ENCODE data around the gene SEMG1. TPM values are rescaled to one million over a fixed set of nuclear protein-coding genes. Genes with fewer than 3 reads are reported as not detected.

SEMG1 gene
- total RNA-seq, 1 donor from 2014 or later: not detected

DNA sequence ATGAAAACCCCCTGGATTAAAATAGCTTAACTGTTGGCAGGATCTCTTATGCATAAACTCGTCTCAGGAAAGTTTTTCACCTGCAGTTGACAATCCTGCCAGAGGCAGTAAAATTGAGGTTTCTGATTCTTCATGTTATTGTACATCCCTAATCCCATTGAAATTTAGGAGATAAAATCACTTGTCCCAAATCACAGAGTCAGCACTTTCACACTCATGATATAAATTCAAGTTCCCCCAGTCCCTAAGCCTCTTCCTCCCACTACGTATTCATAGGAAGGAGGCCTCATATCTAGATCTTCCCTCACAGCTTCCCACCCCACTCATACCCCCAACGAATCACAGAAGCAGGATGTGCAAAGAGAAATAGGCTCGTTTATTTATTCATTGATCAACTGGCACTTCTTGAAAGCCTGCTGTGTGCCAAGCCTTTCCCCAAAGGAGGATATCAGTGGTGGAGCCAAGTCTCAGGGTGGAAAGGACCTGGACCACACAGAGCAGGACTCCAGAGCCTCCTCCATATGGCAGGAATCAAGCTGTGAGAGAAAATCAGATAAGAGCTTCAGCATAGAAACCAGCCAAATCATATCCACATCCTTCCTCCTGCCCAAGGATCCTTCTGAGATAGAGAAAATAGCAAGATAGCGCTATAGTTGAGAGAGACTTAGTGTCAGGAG is 45.2 kb downstream of the SEMG1 start:
- Mint-ChIP-seq H3K27ac (ENCODE audit: unreplicated experiment) (no peak overlapping the region), H3K9me3 (ENCODE audit: unreplicated experiment) (no peaks in the 10 kb centered on the region), H3K27me3 (ENCODE audit: unreplicated experiment) (peaks cover 60% of the 10 kb centered on the region), H3K4me3 (ENCODE audit: unreplicated experiment) (no peak overlapping the region), H3K4me1 (ENCODE audit: unreplicated experiment) (no peaks in the 10 kb centered on the region), H3K36me3 (ENCODE audit: unreplicated experiment) (no peaks in the 10 kb centered on the region)
- DNase-seq (ENCODE audit: extremely low spot score, unreplicated experiment): no peak
- TF ChIP-seq, protein P1, sequence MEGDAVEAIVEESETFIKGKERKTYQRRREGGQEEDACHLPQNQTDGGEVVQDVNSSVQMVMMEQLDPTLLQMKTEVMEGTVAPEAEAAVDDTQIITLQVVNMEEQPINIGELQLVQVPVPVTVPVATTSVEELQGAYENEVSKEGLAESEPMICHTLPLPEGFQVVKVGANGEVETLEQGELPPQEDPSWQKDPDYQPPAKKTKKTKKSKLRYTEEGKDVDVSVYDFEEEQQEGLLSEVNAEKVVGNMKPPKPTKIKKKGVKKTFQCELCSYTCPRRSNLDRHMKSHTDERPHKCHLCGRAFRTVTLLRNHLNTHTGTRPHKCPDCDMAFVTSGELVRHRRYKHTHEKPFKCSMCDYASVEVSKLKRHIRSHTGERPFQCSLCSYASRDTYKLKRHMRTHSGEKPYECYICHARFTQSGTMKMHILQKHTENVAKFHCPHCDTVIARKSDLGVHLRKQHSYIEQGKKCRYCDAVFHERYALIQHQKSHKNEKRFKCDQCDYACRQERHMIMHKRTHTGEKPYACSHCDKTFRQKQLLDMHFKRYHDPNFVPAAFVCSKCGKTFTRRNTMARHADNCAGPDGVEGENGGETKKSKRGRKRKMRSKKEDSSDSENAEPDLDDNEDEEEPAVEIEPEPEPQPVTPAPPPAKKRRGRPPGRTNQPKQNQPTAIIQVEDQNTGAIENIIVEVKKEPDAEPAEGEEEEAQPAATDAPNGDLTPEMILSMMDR (IDR thresholded peaks at IDR 0.05): no peak

DNA sequence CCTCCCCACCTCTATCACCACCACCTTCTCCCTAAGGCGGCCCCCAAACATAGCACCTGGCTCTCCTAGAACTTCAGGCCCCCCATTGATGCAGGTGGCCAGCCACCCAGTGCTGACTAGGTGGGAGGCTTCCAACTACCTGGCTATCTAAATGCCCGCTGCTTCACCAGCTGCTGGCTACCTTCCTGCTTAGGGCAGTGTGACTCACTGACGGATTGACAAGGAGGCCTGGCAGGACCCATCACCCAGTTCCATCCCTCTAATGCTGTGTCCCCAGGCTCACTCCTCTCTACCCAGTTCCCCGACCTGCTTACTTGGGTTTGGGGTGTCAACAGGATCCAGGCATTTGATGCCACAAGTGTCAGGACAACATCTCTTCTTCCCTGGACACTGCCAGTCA is 46.4 kb downstream of the SEMG1 start:
- TF ChIP-seq, protein P1 (IDR thresholded peaks at IDR 0.05): no peak
- H3K27me3 Mint-ChIP-seq (ENCODE audit: unreplicated experiment): peaks cover 51% of the 10 kb centered on the region
- H3K4me1 Mint-ChIP-seq (ENCODE audit: unreplicated experiment): no peaks in the 10 kb centered on the region
- H3K27ac Mint-ChIP-seq (ENCODE audit: unreplicated experiment): no peak overlapping the region
- no peaks in the 10 kb centered on the region for H3K9me3 Mint-ChIP-seq (ENCODE audit: unreplicated experiment)
- no peaks in the 10 kb centered on the region for H3K36me3 Mint-ChIP-seq (ENCODE audit: unreplicated experiment)
- no peak overlapping the region for H3K4me3 Mint-ChIP-seq (ENCODE audit: unreplicated experiment)
- no peak for DNase-seq (ENCODE audit: extremely low spot score, unreplicated experiment)

DNA sequence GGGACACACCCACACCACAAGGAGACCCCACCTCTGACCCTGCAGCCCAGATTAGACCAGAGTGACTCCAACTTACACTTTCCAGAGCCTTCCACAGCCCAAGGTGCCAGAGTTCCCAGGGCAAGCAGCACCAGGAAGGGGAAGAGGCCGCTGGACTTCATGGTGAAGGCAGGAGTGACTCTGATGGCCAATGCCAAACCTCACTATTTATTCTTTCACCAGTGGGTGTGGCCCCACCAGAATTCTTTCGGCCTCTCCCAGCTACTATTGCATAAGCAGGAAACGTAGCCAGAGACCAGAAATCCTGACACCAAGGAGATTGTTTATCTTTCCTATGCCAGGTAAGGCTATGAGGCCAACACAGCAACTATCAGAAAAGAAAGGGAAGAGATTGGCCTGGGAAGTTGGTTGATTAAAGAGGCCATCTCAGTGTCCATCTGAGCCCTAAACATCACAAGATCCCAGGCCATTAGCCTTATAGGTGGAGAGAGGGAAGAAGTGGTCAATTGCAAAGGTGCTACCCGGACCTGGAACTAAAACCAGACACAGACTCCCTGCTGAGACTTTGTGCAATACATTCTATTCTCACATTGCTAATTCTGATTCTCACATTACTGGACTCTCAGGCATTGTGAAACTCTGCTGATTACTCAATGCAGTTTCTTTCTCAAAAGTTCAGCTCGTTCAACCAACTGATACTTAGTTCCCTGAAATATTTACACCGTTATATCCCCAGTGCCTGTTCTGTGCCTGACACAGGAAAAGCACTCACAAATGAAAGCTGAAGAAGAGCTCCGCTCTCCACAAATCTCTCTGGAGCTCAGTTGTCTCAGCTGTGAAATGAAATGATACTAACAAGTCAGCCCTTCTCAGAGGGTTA is 47.8 kb downstream of the SEMG1 start, which contains the start of gene SLPI:
SLPI (minus strand) TSS at position 182 of the 880 bp plus-strand sequence; CDS start at position 161, 21 bp downstream.
- H3K9me3 Mint-ChIP-seq (ENCODE audit: unreplicated experiment): no peaks in the 10 kb centered on the region
- no peak within 1 kb of the TSS for H3K27ac Mint-ChIP-seq (ENCODE audit: unreplicated experiment)
- H3K27me3 Mint-ChIP-seq (ENCODE audit: unreplicated experiment): peaks cover 51% of the 10 kb centered on the region
- peaks cover 2% of the 10 kb centered on the region for H3K4me1 Mint-ChIP-seq (ENCODE audit: unreplicated experiment)
- TF ChIP-seq, protein P1 (IDR thresholded peaks at IDR 0.05): no peak
- DNase-seq (ENCODE audit: extremely low spot score, unreplicated experiment): no peak
- H3K4me3 Mint-ChIP-seq (ENCODE audit: unreplicated experiment): no peak within 1 kb of the TSS
- no peaks in the 10 kb centered on the region for H3K36me3 Mint-ChIP-seq (ENCODE audit: unreplicated experiment)

DNA sequence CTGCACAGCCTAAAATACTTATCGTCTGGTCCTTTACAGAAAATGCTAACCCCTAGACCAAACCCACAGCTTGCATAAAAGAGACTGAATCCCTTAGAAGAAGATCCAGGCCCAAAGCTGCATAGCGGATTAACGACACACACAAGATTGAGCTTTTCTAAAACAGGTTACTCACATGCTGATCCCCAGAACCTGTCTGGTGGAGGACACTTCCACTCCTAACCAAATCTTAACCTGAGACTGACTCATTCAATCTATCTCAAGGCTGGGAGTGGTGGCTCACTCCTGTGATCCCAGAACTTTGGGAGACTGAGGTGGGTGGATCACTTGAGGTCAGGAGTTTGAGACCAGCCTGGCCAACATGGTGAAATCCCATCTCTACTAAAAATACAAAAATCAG is 50.3 kb downstream of the SEMG1 start:
- Mint-ChIP-seq H3K9me3 (ENCODE audit: unreplicated experiment) (no peaks in the 10 kb centered on the region), H3K36me3 (ENCODE audit: unreplicated experiment) (no peaks in the 10 kb centered on the region), H3K4me1 (ENCODE audit: unreplicated experiment) (peaks cover 9% of the 10 kb centered on the region), H3K4me3 (ENCODE audit: unreplicated experiment) (no peak overlapping the region), H3K27me3 (ENCODE audit: unreplicated experiment) (peaks cover 51% of the 10 kb centered on the region), H3K27ac (ENCODE audit: unreplicated experiment) (no peak overlapping the region)
- DNase-seq (ENCODE audit: extremely low spot score, unreplicated experiment): no peak
- TF ChIP-seq, protein P1 (IDR thresholded peaks at IDR 0.05): no peak

DNA sequence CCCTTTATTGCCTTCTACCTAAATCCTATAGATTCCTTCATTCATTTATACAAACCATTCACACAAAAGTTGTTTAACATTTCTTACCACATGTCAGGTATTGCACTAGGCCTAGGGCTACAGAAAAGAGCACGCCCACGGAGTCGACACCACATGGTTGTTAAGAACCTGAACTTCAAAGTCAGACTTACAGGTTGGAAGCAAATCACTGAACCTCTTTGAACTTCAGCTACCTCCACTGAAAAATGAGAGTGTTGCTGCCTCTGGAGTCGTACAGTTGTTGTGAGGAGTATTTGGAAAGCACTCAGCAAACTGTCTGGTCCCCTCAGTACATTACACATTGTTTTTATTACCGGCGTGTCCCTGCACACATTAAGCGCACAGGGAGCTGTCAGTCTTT is 50.9 kb downstream of the SEMG1 start:
- Mint-ChIP-seq H3K4me1 (ENCODE audit: unreplicated experiment) (peaks cover 9% of the 10 kb centered on the region), H3K36me3 (ENCODE audit: unreplicated experiment) (no peaks in the 10 kb centered on the region), H3K4me3 (ENCODE audit: unreplicated experiment) (no peak overlapping the region), H3K9me3 (ENCODE audit: unreplicated experiment) (no peaks in the 10 kb centered on the region), H3K27ac (ENCODE audit: unreplicated experiment) (no peak overlapping the region), H3K27me3 (ENCODE audit: unreplicated experiment) (peaks cover 52% of the 10 kb centered on the region)
- no peak for DNase-seq (ENCODE audit: extremely low spot score, unreplicated experiment)
- TF ChIP-seq, protein P1 (IDR thresholded peaks at IDR 0.05): no peak

All from osteocyte (in vitro differentiated cells).